Measurements from ENCODE around the gene QKI. TPM values are rescaled to one million over a fixed set of nuclear protein-coding genes. Genes with fewer than 3 reads are reported as not detected.
"Not testable (repeated sequence)": the region's sequence is repeated elsewhere in the genome, so short reads cannot be mapped to it uniquely, and the experiment has no call there.

The QKI gene
- total RNA-seq, result 156 and 218 TPM in 2 replicates

DNA sequence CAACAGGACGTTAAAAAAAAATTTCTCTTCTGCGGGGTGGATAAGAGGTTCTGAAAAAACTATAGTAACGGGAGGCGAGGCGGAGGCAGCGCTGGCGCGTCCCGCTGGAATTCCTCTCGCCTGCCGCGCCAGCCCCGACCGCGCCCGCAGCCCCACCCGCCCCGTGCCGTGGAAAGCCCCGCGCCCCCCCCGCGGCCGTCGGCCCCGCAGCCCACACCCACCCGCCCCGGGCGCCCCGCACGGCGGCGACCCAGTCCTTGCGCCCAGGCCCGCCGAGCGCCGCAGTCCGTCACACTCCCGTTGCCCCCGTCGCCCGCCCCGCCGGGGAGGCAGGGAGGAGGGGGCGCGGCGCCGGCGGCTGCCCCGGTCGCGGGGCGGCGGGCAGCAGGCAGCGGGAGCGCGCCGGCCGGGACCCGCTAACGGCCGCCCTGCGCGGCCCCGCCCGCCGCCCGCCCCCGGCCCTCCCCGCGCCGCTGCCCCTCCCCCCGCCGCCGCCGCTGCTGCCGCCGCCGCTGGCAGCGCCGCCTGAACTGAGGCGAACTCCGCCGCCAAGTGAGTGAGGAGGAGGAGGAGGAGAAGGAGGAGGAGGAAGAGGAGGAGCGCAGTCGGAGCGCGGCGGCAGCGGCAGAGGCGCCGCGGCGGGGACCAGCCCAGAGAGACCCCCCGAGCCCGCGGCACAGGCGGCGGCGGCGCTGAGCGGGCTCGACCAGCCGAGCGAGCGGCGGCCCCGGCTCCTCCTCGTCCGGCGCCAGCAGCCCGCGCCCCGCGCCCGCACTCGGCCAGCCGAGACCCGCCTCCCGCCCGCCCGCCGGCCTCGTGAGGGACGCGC is at the start of gene QKI:
QKI (plus strand) TSS at position 602 of the 829 bp plus-strand sequence. CDS start 476 bp downstream, outside the sequence.
- DNase-seq (ENCODE audit: low read depth in 2 of 2), result peak in 1 of 2 donors; percentile 82

DNA sequence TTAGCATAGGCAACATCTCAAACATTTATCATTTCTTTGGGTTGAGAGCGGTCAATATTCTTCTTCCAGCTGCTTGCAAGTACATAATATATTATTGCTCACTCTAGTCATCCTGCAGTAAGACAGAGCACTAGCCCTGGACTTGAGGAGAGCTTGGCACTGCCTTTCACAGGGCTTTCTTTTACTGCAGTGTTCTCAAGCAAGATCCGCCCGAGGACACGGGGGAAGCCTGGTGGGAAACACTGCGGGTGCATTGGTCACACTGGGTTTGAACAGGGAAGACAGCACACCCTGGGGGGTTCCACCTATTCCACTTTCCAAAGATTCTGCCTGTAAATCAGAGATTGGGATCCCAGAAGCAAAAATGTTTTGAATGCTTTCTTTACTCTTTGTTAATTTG is 48.2 kb upstream of the QKI start:
- DNase-seq (ENCODE audit: low read depth in 2 of 2), result no peak

DNA sequence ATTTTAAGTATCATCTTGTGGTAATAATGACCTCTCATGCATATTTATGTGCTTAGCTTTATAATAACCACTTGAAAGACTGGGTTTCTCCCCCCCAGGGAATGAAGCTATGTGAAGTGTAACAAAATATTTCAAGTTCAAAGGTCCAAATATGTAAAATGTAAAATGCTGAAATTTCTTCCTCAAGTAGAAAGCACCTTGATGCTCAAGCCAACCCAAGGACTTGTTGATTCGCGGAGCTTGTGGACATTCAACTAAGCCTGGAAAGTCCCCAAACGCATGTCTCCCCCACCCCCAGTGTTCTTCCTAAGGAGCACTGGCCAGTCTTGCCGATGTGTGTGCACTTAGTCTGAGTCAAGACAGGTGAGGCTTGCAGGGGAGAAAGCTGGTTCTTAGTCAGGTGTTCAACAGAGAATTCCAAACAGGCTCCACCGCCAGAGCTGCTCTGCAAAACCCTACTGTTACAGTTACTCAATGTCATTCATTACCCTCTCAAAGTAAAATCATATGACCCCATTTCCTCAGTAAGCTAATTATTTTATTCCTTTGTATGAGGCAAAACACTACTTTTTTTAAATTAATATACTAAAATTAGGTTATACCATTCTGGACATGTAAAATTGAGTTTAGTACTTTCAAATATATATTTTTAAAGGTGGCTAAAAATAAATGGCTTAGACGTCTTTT is 46.9 kb upstream of the QKI start:
- peak in 1 of 2 donors; percentile 33 for DNase-seq (ENCODE audit: low read depth in 2 of 2)

DNA sequence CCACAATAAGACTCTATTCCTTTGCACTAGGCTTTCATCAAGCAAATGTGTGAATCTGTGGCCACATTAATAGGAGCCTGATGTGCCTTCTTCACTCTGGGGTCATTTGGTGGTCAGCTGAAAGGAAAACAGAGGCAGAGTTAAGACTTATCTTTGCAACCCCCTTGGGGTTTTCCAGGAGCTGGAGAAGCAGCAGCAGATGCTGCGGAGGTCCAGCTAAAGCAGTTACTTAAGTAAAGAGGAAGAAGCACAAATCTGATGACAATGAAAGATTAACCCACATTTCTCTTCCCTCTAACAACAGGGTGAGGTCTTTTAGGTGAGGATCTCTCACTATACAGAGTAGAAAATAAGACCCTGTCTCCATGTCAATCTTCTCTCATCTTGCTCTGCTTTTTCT is 45.4 kb upstream of the QKI start:
- no peak for DNase-seq (ENCODE audit: low read depth in 2 of 2)

DNA sequence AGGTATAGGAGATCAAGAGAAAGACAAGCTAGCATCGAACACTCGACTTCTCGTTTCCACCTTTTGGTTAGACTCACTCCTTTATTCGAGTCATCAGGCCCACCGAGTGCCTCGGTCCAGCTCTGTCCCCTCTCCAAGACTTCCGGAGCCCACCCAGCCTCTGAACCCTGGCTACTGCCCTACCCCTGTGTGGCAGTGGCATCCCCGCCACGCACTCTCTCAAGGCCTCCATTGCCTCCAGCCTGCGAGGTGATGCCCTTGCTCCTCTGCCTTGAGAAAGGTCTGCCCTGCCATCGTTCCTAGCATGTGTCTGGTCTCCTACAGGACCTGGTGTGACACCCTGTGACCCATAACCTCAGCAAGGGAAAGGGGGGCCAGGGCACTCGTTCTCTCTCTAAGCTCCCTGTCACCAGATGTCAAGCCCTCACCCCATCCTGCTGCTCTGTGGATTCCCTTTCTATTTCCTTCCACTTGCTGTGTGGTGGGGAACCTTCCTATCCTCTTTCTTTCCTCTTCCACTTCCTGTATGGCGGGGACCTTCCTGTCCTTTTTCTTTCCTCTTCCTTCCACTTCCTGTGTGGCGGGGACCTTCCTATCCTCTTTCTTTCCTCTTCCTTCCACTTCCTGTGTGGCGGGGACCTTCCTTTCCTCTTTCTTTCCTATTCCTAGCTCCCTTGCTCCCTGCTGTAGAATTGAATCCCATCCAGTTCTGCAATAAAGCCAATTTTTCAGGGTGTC is 44.7 kb upstream of the QKI start:
- no peak for DNase-seq (ENCODE audit: low read depth in 2 of 2)

DNA sequence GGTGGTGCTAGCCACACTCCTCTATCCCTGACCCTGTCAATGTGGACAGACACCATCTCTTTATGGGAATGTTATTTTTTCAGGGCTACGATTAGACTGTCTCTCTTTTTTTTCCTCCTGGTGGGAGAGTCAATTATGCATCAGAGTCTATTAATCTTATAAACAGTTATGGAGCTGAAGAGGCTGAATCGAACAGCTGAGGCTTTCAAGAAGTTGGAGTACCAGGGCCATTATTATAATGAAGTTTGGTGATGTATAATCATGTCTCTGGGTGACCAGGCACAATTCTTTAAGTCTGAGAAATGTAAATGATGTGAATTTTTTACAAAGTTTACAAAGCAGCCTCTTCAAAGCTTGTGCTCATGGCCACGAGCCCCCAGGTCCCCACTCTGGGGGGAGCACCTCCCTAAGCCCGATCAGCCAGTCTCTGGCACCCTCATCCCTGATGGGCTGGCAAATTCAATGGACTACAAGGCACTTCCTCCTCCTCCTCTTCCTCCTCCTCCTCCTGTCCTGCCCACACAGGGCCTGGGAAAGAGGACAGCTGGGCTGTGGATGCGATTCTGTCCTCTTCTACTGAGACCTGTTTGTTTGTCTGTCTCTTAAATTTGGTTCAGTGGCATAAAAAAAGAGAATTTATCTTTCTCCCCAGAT is 43.9 kb upstream of the QKI start:
- DNase-seq (ENCODE audit: low read depth in 2 of 2), result no peak

DNA sequence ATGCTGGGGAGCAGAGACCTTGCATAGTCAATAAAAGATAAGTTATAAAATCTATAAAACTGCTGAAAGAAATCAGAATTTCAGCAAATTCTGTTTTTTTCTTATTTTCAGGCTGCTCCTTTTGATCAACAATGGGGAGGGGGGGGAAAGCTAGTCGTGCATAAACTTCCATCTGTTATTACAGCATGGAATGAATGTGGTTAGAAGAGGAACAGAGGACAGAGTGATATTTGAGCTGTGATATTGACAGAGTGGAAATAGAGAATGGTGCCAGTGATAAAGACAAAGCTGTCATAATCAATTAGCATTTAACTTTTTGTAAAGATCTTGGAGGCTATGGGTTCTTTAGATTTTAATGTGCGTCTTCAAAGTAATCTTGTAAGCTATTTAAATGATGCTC is 43.4 kb upstream of the QKI start:
- DNase-seq (ENCODE audit: low read depth in 2 of 2), result no peak

DNA sequence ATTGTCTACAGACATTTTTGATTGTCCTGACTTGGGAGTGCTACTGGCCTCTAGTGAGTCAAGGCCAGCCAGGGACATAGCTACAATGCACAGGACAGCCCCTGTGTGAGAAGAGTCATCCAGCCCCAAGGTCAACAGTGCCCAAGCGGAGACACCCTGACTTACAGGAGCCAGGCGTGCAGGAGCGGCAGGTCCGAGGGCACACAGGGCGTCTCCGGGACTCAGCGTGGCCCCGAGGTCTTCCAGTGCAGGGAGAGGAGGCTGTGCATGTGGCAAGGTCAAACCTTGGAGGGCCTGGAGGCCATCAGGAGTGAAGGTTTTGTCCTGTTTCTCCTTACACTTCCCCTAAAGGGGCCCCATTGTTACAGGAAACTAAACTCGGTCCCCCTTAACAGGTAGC is 41.3 kb upstream of the QKI start:
- DNase-seq (ENCODE audit: low read depth in 2 of 2), result no peak

DNA sequence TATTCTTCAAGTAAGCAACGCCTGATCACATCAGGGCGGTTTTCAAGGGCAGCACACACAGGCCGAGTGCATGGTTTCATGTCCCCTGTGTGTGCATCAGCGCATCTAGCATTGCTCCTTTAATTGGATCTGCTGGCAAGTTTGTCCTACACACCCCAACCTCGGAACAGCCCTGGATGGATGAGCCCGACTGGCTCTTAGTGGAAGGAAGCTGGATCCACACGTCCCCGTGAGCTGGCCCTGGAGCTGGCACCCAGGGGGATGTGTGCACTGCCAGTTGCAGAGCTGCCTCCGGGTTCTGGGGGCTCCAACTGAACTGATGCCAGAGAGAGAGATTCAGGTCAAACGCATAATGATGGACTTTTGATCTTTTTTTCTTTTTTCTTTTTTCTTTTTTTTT is 39.2 kb upstream of the QKI start:
- DNase-seq (ENCODE audit: low read depth in 2 of 2), result no peak

DNA sequence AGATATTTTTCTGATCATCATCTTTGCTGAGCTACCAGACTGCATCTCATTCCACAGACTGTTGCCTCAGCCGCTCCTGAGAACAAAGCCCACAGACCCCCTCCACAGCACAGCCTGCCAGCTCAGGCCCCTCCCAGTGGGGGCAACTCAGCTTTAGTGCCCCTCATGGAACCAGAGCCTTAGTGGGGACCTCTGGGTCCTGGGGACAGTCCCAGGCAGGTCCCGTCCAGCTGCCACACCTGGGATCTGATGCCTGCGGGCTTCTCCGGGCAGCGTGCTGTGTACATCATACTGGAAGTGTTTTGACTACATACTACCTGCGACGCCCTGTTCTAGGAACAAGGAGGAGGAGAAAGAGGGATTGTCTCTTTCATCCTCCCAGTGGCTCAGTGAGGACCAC is 38.3 kb upstream of the QKI start:
- no peak for DNase-seq (ENCODE audit: low read depth in 2 of 2)

DNA sequence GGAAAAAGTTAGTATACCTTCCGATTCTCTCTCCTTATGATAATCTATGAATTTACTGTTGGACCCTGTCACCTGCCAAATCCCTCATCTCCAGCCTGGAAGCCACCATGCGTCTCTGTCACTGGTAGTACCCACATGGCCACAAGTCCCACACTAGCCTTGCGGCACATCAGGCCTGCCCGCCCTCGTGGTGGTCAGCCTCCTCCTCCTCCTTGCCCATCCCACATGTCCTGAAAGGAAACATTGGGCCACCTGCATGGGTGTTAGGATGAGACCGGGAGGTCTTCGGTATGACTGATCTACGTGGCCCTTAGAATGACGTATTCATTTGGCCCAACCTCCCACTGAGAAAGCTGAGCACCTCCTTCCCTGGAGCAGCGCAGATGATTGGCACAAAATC is 37.0 kb upstream of the QKI start:
- no peak for DNase-seq (ENCODE audit: low read depth in 2 of 2)

DNA sequence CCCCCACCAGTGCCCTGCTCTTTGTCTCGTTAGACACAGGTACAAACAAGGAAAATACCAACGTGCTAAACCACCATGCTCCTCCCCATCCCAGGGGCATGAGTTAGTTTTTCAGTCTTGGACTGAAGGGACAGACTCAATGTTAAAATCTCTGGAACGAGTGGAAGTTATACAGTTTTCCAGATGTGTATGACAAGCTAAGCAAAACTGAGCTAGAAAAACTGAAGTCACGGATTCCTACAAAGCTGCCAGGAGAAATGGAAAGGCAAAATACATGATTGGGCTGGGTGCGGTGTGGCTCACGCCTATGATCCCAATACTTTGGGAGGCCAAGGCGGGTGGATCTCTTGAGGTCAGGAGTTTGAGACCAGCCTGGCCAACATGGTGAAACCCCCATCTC is 34.3 kb upstream of the QKI start:
- no peak for DNase-seq (ENCODE audit: low read depth in 2 of 2)

DNA sequence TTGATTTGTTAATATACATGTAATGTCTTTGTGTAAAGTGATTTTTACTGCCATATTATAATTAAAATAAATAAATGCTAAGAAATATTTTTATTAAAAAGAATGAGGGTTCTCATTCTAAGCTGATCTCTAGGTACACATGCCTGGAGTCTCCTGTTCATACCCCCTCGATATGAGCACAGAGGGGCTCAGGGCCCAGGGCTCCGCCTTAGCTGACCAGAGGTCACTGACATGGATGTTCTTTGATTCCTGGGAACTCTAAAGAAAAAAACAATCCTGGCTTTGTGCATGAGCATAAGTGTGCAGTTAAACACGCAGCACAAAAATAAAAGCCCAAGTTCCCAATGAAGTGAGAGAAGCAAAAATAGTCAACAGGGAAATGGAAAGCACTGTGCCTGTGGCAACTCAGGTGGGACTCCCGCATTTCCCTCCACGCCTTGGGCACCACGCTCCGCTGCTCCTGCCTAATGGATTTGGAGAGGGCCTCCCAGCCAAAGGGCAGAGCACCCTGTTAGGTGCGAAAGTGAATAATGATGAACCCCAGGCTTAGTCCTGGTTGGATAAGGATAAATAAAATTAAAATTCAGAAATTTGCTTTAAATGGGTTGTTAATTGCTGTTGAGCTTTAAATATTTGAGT is 33.3 kb upstream of the QKI start:
- DNase-seq (ENCODE audit: low read depth in 2 of 2), result no peak

DNA sequence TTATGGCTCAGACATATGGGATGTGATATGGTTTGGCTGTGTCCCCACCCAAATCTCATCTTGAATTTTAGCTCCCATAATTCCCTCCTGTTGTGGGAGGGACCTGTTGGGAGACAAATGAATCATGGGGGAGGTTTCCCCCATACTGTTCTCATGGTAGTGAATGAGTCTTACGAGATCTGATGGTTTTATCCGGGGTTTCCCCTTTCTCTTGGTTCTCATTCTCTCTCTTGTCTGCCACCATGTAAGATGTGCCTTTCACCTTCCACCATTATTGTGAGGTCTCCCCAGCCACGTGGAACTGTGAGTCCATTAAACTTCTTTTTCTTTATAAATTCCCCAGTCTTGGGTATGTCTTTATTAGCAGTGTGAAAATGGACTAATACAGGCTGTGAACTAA is 31.1 kb upstream of the QKI start:
- not testable (repeated sequence) for DNase-seq (ENCODE audit: low read depth in 2 of 2)

DNA sequence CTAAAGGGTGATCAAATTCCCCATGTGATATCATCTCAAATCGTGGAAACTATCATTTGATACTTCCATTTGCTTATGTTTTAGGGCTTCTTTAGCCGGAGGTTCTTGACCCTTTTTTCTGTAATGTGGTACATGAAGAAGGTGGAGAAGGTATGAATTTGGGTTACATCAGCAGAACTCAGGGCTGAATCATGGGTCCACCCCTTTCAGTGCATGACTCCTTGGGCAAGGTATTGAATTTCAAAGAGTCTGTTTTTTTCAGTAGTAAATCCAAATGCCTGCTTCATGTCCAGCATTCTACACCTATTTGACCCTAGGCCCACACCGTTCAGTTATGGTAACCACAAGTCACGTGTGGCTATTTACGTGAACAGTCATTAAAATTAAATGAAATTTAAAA is 30.6 kb upstream of the QKI start:
- no peak for DNase-seq (ENCODE audit: low read depth in 2 of 2)

DNA sequence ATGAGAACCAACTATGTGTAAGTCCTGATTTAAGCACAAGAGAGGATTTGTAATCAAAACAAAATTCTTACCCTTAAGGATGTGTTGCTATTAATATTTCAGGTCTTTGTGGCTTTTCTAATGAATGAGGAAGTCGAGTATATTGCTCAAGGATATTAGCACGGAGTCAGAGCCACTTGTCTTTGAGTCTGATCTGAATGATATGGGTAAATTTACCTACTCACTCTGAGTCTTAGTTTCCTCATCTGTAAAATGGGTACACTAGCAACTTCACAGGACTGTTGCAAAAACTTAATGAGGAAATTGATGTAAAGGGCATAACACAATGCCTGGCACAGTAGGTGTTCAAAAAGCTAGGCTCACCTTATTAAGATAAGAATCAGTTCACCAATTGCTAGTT is 30.0 kb upstream of the QKI start:
- no peak for DNase-seq (ENCODE audit: low read depth in 2 of 2)

DNA sequence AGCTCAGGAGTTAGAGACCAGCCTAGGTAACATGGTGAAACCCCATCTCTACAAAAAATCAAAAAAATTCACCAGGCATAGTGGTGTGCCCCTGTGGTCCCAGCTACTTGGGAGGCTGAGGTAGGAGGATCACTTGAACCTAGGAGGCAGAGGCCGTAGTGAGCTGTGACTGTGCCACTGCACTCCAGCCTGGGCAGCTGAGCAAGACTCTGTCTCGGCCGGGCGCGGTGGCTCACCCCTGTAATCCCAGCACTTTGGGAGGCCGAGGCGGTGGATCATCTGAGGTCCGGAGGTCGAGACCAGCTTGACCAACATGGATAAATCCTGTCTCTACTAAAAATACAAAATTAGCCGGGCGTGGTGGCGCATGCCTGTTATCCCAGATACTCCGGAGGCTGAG is 29.0 kb upstream of the QKI start:
- DNase-seq (ENCODE audit: low read depth in 2 of 2), result not testable (repeated sequence)

DNA sequence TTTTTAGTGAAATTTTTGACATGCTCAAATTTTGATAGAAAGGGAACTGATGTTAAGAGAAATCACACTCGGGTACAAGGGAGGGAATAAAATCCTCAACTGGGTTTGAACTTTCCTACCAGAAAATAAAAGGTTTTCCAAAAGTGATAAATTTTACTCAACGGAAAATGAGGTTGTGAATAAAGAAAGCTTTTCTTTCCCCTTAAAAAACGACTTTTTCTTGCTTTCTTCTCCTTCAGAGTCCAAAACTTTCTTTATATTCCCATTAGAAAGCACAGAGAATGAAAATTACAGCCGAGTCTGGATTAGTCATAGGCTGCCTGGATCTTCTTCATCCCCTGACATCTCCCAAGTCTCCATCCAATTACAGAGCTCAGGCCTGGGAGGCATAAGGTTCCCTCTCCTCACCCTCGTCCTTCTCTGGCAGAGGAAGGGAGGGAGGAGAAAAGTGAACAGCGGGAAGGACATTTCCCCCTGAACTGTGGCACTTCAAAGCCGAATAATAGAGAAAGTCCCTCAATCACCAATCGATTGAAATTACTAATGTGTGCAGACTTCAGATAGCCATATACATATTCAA is 28.1 kb upstream of the QKI start:
- no peak for DNase-seq (ENCODE audit: low read depth in 2 of 2)

DNA sequence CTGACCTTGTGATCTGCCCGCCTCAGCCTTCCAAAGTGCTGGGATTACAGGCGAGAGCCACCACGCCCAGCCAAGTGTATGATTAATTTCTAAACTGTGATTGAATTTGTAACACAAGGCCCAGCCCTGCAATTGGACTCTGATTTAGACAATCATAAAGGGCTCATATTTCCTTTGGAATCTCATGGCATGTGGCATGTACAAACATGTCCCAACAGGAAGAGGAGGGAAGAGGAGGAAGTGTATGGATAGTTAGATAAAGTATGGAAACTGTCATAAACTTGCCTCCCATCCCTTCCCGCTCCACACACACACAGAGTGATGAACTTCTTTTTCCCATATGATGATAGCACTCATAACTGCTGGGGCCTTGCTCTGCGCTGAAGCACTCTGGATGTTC is 27.2 kb upstream of the QKI start:
- peak; percentile 97 to 98 for DNase-seq (ENCODE audit: low read depth in 2 of 2)

DNA sequence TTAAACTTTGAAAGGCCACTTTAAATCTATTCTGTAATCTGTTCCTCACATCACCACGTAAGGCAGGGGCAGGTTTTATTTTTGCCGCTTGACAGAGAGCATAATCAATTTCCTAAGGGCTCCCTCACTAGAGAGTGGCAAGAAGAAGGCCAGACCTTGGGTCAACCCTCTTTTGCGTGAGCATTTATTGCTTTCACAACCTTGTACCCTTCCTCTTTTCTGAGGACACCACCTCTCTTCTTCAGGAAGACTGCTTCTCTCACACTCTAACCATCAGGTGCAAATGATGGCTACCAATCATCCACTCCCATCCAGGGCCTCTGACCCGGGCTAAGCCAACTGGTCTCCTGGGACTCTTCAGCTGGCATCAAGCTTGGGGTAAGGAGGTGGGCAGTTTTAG is 25.2 kb upstream of the QKI start:
- DNase-seq (ENCODE audit: low read depth in 2 of 2), result no peak

DNA sequence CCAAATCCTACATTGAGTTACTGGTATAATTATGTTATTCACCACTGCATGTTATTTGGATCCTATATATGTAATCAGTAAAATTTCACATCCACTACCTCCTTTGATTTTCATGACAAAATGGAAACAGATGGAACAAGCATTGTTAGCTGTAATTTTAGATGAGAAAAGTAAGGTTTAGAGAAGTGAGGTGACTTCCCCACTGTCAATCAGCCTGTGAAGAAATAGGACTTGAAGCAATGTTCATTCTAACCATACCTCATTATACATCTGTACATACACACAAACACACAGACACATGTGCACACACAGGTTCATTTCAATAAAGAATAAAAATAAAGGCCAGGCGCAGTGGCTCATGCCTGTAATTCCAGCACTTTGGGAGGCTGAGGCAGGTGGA is 23.7 kb upstream of the QKI start:
- no peak for DNase-seq (ENCODE audit: low read depth in 2 of 2)

Data from dermis microvascular lymphatic vessel endothelial cell (primary cell).